ENCODE results near the gene EMC8. TPM values are rescaled to one million over a fixed set of nuclear protein-coding genes. Genes with fewer than 3 reads are reported as not detected.

The EMC8 gene
- polyA plus RNA-seq, 1 of the 3 experiments (the other 2 are of a cell fraction): 45.9 TPM

DNA sequence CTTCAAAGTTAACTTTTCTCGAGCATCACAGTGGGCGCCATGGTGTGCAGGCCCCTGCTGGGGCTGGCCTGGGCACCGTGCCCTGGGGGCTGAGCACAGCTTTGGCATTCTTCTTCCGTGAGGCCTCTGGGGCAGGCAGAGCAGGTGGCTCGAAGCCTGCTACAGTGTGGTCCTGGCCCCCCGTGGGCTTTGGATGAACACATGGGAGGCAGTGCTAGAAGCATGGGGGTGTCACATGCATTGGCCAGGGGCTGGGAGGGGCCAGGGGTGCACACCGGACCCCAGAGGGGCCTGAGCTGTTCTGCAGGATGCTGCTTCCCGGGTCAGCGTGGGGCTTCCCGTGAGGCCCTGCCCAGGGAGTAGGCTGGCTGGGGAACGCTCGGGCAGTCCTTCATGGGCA is 36.4 kb downstream of the EMC8 start (continued):
- TF ChIP-seq, protein P1, sequence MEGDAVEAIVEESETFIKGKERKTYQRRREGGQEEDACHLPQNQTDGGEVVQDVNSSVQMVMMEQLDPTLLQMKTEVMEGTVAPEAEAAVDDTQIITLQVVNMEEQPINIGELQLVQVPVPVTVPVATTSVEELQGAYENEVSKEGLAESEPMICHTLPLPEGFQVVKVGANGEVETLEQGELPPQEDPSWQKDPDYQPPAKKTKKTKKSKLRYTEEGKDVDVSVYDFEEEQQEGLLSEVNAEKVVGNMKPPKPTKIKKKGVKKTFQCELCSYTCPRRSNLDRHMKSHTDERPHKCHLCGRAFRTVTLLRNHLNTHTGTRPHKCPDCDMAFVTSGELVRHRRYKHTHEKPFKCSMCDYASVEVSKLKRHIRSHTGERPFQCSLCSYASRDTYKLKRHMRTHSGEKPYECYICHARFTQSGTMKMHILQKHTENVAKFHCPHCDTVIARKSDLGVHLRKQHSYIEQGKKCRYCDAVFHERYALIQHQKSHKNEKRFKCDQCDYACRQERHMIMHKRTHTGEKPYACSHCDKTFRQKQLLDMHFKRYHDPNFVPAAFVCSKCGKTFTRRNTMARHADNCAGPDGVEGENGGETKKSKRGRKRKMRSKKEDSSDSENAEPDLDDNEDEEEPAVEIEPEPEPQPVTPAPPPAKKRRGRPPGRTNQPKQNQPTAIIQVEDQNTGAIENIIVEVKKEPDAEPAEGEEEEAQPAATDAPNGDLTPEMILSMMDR (IDR thresholded peaks at IDR 0.05): no peak
- TF ChIP-seq RCOR1 (IDR thresholded peaks at IDR 0.05; ENCODE audit: low read length) (no peak), ELF1 (IDR thresholded peaks at IDR 0.05) (no peak), TCF12 (IDR thresholded peaks at IDR 0.05) (no peak)

GRCh38 chr16:85761861-85762260 is 37.5 kb downstream of the EMC8 start:
- no peak overlapping the region for H2AFZ ChIP-seq (ENCODE audit: low read depth)
- H3K9ac ChIP-seq: no peak overlapping the region
- H3K4me3 ChIP-seq (ENCODE audit: low read depth in 2 of 2, low read length in 1 of 2): no peak overlapping the region
- H3K4me1 ChIP-seq (ENCODE audit: control insufficient read depth in 1 of 2, insufficient read depth in 2 of 2, low read depth in 1 of 2, low read length in 1 of 2): no peaks in the 10 kb centered on the region; a peak in 1 of 4 replicates
- H3K79me2 ChIP-seq (ENCODE audit: insufficient read depth): no peaks in the 10 kb centered on the region
- POLR2A ChIA-PET: interaction anchor here (0.6 kb wide), 1 partner anchor 779 kb away, joined by 3 read pairs; no protein-coding TSS in a partner anchor
- peaks cover 6% of the 10 kb centered on the region; the same call in 1 of the 2 replicates for H3K27me3 ChIP-seq (ENCODE audit: insufficient read depth)
- H3K4me2 ChIP-seq: no peak overlapping the region
- DNase-seq: no peak
- no peaks in the 10 kb centered on the region for H3K9me2 ChIP-seq
- H4K20me1 ChIP-seq (ENCODE audit: insufficient read depth): no peaks in the 10 kb centered on the region
- no peaks in the 10 kb centered on the region for H3K9me3 ChIP-seq
- CTCF ChIA-PET: interaction anchor here (1.0 to 1.7 kb wide), 3 partner anchors 11 to 24 kb away, joined by 3 to 5 read pairs (median 4); no protein-coding TSS in a partner anchor
- peaks cover 12% of the 10 kb centered on the region for H3F3A ChIP-seq (replicated peaks; ENCODE audit: insufficient read depth)
- no peak overlapping the region for H3K27ac ChIP-seq (ENCODE audit: low read depth in 2 of 2, low read length in 1 of 2)
- 68% methylated on average over 6 of the region's 6 CpGs for WGBS (ENCODE audit: low lambda C conversion rate)
- H3K36me3 ChIP-seq (replicated peaks in 1 of 2; ENCODE audit: control insufficient read depth in 1 of 2, insufficient read depth in 2 of 2, low read length in 1 of 2): no peaks in the 10 kb centered on the region
- TF ChIP-seq, protein P2, sequence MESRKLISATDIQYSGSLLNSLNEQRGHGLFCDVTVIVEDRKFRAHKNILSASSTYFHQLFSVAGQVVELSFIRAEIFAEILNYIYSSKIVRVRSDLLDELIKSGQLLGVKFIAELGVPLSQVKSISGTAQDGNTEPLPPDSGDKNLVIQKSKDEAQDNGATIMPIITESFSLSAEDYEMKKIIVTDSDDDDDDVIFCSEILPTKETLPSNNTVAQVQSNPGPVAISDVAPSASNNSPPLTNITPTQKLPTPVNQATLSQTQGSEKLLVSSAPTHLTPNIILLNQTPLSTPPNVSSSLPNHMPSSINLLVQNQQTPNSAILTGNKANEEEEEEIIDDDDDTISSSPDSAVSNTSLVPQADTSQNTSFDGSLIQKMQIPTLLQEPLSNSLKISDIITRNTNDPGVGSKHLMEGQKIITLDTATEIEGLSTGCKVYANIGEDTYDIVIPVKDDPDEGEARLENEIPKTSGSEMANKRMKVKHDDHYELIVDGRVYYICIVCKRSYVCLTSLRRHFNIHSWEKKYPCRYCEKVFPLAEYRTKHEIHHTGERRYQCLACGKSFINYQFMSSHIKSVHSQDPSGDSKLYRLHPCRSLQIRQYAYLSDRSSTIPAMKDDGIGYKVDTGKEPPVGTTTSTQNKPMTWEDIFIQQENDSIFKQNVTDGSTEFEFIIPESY (IDR thresholded peaks at IDR 0.05; ENCODE audit: borderline replicate concordance, low read depth): no peak
- TF ChIP-seq ELF1 (IDR thresholded peaks at IDR 0.05): no peak
- TF ChIP-seq NFIC (IDR thresholded peaks at IDR 0.05; ENCODE audit: borderline replicate concordance): no peak
- TF ChIP-seq, protein P1 (IDR thresholded peaks at IDR 0.05): no peak
- no peak for TF ChIP-seq FOXM1 (IDR thresholded peaks at IDR 0.05; ENCODE audit: low read depth)
- TF ChIP-seq TEAD4 (IDR thresholded peaks at IDR 0.05; ENCODE audit: borderline replicate concordance, insufficient read depth): no peak
- no peak for TF ChIP-seq EP300 (IDR thresholded peaks at IDR 0.05; ENCODE audit: borderline replicate concordance in 1 of 2, low read depth in 1 of 2, low read length in 1 of 2)
- no peak for TF ChIP-seq GATA2 (CRISPR knock-in tag; IDR thresholded peaks at IDR 0.05)
- TF ChIP-seq, protein P3, sequence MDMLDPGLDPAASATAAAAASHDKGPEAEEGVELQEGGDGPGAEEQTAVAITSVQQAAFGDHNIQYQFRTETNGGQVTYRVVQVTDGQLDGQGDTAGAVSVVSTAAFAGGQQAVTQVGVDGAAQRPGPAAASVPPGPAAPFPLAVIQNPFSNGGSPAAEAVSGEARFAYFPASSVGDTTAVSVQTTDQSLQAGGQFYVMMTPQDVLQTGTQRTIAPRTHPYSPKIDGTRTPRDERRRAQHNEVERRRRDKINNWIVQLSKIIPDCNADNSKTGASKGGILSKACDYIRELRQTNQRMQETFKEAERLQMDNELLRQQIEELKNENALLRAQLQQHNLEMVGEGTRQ (IDR thresholded peaks at IDR 0.05; ENCODE audit: borderline replicate concordance, low read depth, low read length): no peak
- TF ChIP-seq TAF1 (IDR thresholded peaks at IDR 0.05; ENCODE audit: borderline replicate concordance, low read depth, low read length): no peak
